WTC11 (cell line): ENCODE measurements around the gene ZBTB7C. TPM values are rescaled to one million over a fixed set of nuclear protein-coding genes. Genes with fewer than 3 reads are reported as not detected.

ENCODE experiments used
- ATAC-seq: fragments of 200-7000 bp; cut with Tn5 transposase; 2 replicates; pipeline ENCODE4 v1.10.0; 2021; ENCODE audit warnings: mild to moderate bottlenecking, moderate library complexity
- CTCF ChIA-PET: fragments of 300-600 bp; sonication (Branson Sonifier 250); formaldehyde crosslinking; loops from one replicate; lab custom pipeline; 2021; ENCODE audit warnings: antibody characterized with exemption; lab: Charles Lee
- POLR2A ChIA-PET: fragments of 350-600 bp; sonication (Branson Sonifier 250); formaldehyde crosslinking; loops from one replicate; lab custom pipeline; 2021; ENCODE audit warnings: antibody characterized with exemption; lab: Charles Lee
- DNase-seq: peaks from one replicate; pipeline ENCODE4 v3.0.0; 2021; ENCODE audit warnings: low spot score
- H3K27ac Mint-ChIP-seq: 2 replicates; pipeline ENCODE4 v1.8.0; 2021; ENCODE audit warnings: mixed read lengths
- H3K27me3 Mint-ChIP-seq: 2 replicates; pipeline ENCODE4 v1.8.0; 2021; ENCODE audit warnings: low read depth, mild to moderate bottlenecking, moderate library complexity, mixed read lengths
- H3K36me3 Mint-ChIP-seq: 2 replicates; pipeline ENCODE4 v1.8.0; 2021; ENCODE audit warnings: mixed read lengths
- H3K4me1 Mint-ChIP-seq: 2 replicates; pipeline ENCODE4 v1.8.0; 2022; ENCODE audit warnings: mixed read lengths
- H3K4me3 Mint-ChIP-seq: 2 replicates; pipeline ENCODE4 v1.8.0; 2021; ENCODE audit warnings: mild to moderate bottlenecking, moderate library complexity, mixed read lengths
- H3K9me3 Mint-ChIP-seq: 2 replicates; pipeline ENCODE4 v1.8.0; 2021; ENCODE audit warnings: mixed read lengths
- ELF4 ChIP-seq: sonication (generic); formaldehyde crosslinking; IDR thresholded peaks from 2 replicates; pipeline ENCODE4 v1.8.1; 2022; ENCODE audit warnings: low read depth, mild to moderate bottlenecking, moderate library complexity, missing genetic modification reagents
- ERG ChIP-seq: fragments of 250-450 bp; sonication (Bioruptor Pico); IDR thresholded peaks from 2 replicates; pipeline ENCODE4 v1.8.0; 2021; ENCODE audit warnings: mild to moderate bottlenecking
- ESRRA ChIP-seq: sonication (generic); formaldehyde crosslinking; IDR thresholded peaks from 2 replicates; pipeline ENCODE4 v1.8.1; 2022; ENCODE audit warnings: mild to moderate bottlenecking, missing genetic modification reagents, borderline replicate concordance
- ETV6 ChIP-seq: sonication (generic); formaldehyde crosslinking; IDR thresholded peaks from 2 replicates; pipeline ENCODE4 v1.8.1; 2022; ENCODE audit warnings: mild to moderate bottlenecking, missing genetic modification reagents
- IRF1 ChIP-seq: sonication (generic); formaldehyde crosslinking; IDR thresholded peaks from 2 replicates; pipeline ENCODE4 v1.8.0; 2023; ENCODE audit warnings: missing genetic modification reagents
- MAX ChIP-seq: sonication (generic); formaldehyde crosslinking; IDR thresholded peaks from 2 replicates; pipeline ENCODE4 v1.8.0; 2022; ENCODE audit warnings: mild to moderate bottlenecking, missing genetic modification reagents
- MLX ChIP-seq: sonication (generic); formaldehyde crosslinking; IDR thresholded peaks from 2 replicates; pipeline ENCODE4 v1.8.1; 2023; ENCODE audit warnings: mild to moderate bottlenecking, missing genetic modification reagents, moderate library complexity
- MYBL2 ChIP-seq: sonication (generic); formaldehyde crosslinking; IDR thresholded peaks from 2 replicates; pipeline ENCODE4 v1.8.1; 2023; ENCODE audit warnings: mild to moderate bottlenecking, moderate library complexity, missing genetic modification reagents
- NFATC4 ChIP-seq: fragments of 250-450 bp; sonication (Bioruptor Pico); IDR thresholded peaks from 2 replicates; pipeline ENCODE4 v1.9.0; 2021; ENCODE audit warnings: mild to moderate bottlenecking
- NFYB ChIP-seq: sonication (generic); formaldehyde crosslinking; conservative IDR thresholded peaks from 2 replicates; pipeline ENCODE4 v1.8.0; 2022; ENCODE audit warnings: low read depth, missing genetic modification reagents
- OVOL2 ChIP-seq: fragments of 250-450 bp; sonication (Bioruptor Pico); IDR thresholded peaks from 2 replicates; pipeline ENCODE4 v1.9.0; 2021; ENCODE audit warnings: mild to moderate bottlenecking, borderline replicate concordance
- RORB ChIP-seq: fragments of 250-450 bp; sonication (Bioruptor Pico); IDR thresholded peaks from 2 replicates; pipeline ENCODE4 v1.9.0; 2021; ENCODE audit warnings: mild to moderate bottlenecking
- SMAD3 ChIP-seq: sonication (generic); formaldehyde crosslinking; IDR thresholded peaks from 2 replicates; pipeline ENCODE4 v1.8.0; 2022; ENCODE audit warnings: missing genetic modification reagents, mild to moderate bottlenecking, borderline replicate concordance
- SMAD4 ChIP-seq: sonication (generic); formaldehyde crosslinking; IDR thresholded peaks from 2 replicates; pipeline ENCODE4 v1.8.0; 2022; ENCODE audit warnings: mild to moderate bottlenecking, missing genetic modification reagents
- TEAD1 ChIP-seq: sonication (generic); formaldehyde crosslinking; IDR thresholded peaks from 2 replicates; pipeline ENCODE4 v1.8.0; 2022; ENCODE audit warnings: mild to moderate bottlenecking, missing genetic modification reagents
- USF2 ChIP-seq: sonication (generic); formaldehyde crosslinking; IDR thresholded peaks from 2 replicates; pipeline ENCODE4 v1.8.1; 2023; ENCODE audit warnings: mild to moderate bottlenecking, missing genetic modification reagents, moderate library complexity
- ZNF263 ChIP-seq: sonication (generic); formaldehyde crosslinking; IDR thresholded peaks from 2 replicates; pipeline ENCODE4 v1.8.1; 2022; ENCODE audit warnings: low read depth, mild to moderate bottlenecking, moderate library complexity, missing genetic modification reagents
- ZNF423 ChIP-seq: fragments of 250-450 bp; sonication (Bioruptor Pico); IDR thresholded peaks from 2 replicates; pipeline ENCODE4 v2.1.2; 2022; ENCODE audit warnings: mild to moderate bottlenecking, moderate library complexity
- ZNF532 ChIP-seq: fragments of 250-450 bp; sonication (Bioruptor Pico); IDR thresholded peaks from 2 replicates; pipeline ENCODE4 v1.9.0; 2021; ENCODE audit warnings: mild to moderate bottlenecking, borderline replicate concordance
- ZSCAN18 ChIP-seq: fragments of 250-450 bp; sonication (Bioruptor Pico); IDR thresholded peaks from 2 replicates; pipeline ENCODE4 v2.1.2; 2022; ENCODE audit warnings: mild to moderate bottlenecking, moderate library complexity
- total RNA-seq: library from RNA; stranded (reverse); gene quantifications from 3 replicates; pipeline ENCODE4 v1.2.3, GENCODE V29; 2021

Gene ZBTB7C
- total RNA-seq, 1 experiment from 2014 or later, result 0.48 TPM

GRCh38 chr18:48371854-48372602, 37.2 kb downstream of the ZBTB7C start:
- TF ChIP-seq NFYB (CRISPR knock-in tag), result peak; percentile 56
- peak; percentile 56; the same call in 1 of the 2 replicates for TF ChIP-seq USF2 (CRISPR knock-in tag)
- no peak for TF ChIP-seq ESRRA (CRISPR knock-in tag)
- no peak overlapping the region for H3K27ac Mint-ChIP-seq
- H3K4me1 Mint-ChIP-seq, result peaks cover 15% of the 10 kb centered on the region
- DNase-seq (no peak), ATAC-seq (no peak)
- H3K27me3 Mint-ChIP-seq, result no peaks in the 10 kb centered on the region; the same call in 1 of the 2 replicates
- POLR2A ChIA-PET, result no interaction called here
- H3K4me3 Mint-ChIP-seq, result no peak overlapping the region
- CTCF ChIA-PET, result no interaction called here
- peaks cover 3% of the 10 kb centered on the region; the same call in 1 of the 2 replicates for H3K9me3 Mint-ChIP-seq
- no peaks in the 10 kb centered on the region for H3K36me3 Mint-ChIP-seq

GRCh38 chr18:48367557-48367956, 41.6 kb downstream of the ZBTB7C start:
- Mint-ChIP-seq H3K27me3 (no peaks in the 10 kb centered on the region; the same call in 1 of the 2 replicates), H3K4me3 (no peak overlapping the region), H3K27ac (no peak overlapping the region), H3K4me1 (peaks cover 16% of the 10 kb centered on the region), H3K36me3 (peaks cover 12% of the 10 kb centered on the region; the same call in 1 of the 2 replicates), H3K9me3 (peaks cover 18% of the 10 kb centered on the region)
- TF ChIP-seq ZNF423 (peak; percentile 45; the same call in 1 of the 2 replicates), SMAD4 (CRISPR knock-in tag) (no peak)
- ChIA-PET CTCF (no interaction called here), POLR2A (no interaction called here)
- no peak for DNase-seq
- peak; percentile 28; the same call in 1 of the 2 replicates for ATAC-seq

GRCh38 chr18:48365965-48366364, 43.2 kb downstream of the ZBTB7C start:
- ChIA-PET POLR2A (no interaction called here), CTCF (no interaction called here)
- DNase-seq, result no peak
- Mint-ChIP-seq H3K27ac (no peak overlapping the region), H3K9me3 (peaks cover 18% of the 10 kb centered on the region), H3K4me3 (no peak overlapping the region), H3K27me3 (no peaks in the 10 kb centered on the region; the same call in 1 of the 2 replicates), H3K36me3 (peaks cover 12% of the 10 kb centered on the region; the same call in 1 of the 2 replicates), H3K4me1 (peaks cover 16% of the 10 kb centered on the region)
- no peak for ATAC-seq
- TF ChIP-seq ZNF263 (CRISPR knock-in tag), result no peak
- TF ChIP-seq RORB (CRISPR knock-in tag), result no peak
- no peak for TF ChIP-seq IRF1 (CRISPR knock-in tag)
- TF ChIP-seq MYBL2 (CRISPR knock-in tag), result no peak
- TF ChIP-seq ZNF532 (CRISPR knock-in tag), result no peak
- no peak for TF ChIP-seq MLX (CRISPR knock-in tag)
- TF ChIP-seq ELF4 (CRISPR knock-in tag), result no peak
- TF ChIP-seq OVOL2 (CRISPR knock-in tag), result no peak
- no peak for TF ChIP-seq ETV6 (CRISPR knock-in tag)
- TF ChIP-seq NFATC4, result no peak
- TF ChIP-seq TEAD1 (CRISPR knock-in tag), result no peak
- no peak for TF ChIP-seq SMAD3 (CRISPR knock-in tag)
- TF ChIP-seq ERG, result no peak
- no peak for TF ChIP-seq ZNF423
- no peak for TF ChIP-seq ZSCAN18 (CRISPR knock-in tag)
- TF ChIP-seq MAX (CRISPR knock-in tag), result no peak
